NCI-H460 (cell line): ENCODE results near the gene TANGO2. TPM values are rescaled to one million over a fixed set of nuclear protein-coding genes. Genes with fewer than 3 reads are reported as not detected.

Source experiments
- DNase-seq: peaks from one replicate; pipeline ENCODE4 v3.0.0-alpha.2; 2016; ENCODE audit warnings: low read depth; ENCODE audit errors: extremely low read depth
- total RNA-seq: library from RNA; depleted of rRNA; stranded (reverse); fragments of >200 nt; shearing (Covaris generic); gene quantifications from 2 replicates; pipeline ENCODE4 v1.2.3, GENCODE V29; 2014

Gene TANGO2
- total RNA-seq, 1 experiment from 2014 or later: 13.0 TPM

DNA sequence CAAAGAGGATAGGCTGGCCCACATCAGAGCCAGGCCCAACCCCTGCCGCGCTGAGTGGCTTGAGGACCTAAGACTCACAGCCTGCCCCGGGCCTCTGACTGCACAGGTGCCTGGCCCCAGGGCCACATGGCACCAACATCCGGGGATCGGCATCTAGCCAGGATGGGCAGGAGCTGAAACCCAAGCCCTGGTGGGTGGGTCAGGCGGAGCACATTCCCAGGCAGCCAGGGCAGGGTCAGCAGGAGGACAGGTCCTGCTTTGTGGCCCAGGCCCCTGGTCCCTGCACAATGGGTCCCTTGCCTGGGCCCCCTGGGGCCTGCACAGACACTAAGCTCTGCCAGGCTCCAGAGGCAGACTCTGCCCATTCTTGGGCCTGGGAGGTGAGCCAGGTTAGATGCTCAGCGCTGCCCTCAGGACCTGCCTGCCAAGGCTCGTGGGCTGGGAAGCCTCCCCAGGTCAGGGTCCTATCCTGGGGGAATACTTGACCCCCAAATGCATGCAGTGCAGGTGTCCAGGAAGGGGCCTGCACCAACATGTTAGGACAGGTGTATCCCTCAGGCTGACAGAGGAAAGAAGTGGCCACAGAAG is 37.8 kb upstream of the TANGO2 start:
- no peak for DNase-seq

- no peak for DNase-seq
Observed at GRCh38 chr22:19983741-19984140, 37.2 kb upstream of the TANGO2 start.

DNA sequence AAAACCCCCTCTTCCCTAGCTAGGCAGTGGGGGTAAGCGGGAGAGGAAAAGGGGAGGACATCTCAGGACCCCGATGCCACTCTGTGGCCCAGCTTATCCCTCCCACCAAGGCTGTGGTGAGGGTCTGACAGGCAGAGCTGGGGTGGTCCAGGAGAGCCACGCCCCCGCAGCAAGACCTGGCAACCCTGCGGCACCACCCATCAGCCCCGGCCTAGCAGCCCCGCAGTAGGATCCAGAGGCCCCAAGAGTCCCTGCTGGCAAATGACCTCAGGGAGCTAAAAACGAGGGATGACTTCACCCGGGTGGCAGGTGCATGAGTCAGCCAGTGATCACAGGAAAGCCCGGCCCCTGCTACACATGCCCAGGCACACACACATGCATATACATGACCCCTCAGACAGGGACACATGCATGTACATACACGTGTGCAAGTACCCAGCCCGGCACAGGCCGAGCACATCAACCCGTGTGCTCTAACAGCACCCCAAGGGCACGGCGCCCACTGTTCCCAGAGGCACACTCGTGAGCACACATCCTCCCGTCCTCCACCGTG is 36.6 kb upstream of the TANGO2 start:
- DNase-seq: no peak

- DNase-seq: no peak
Observed at GRCh38 chr22:19984851-19985811, 35.8 kb upstream of the TANGO2 start.

GRCh38 chr22:19986011-19986409 is 34.9 kb upstream of the TANGO2 start:
- no peak for DNase-seq

DNA sequence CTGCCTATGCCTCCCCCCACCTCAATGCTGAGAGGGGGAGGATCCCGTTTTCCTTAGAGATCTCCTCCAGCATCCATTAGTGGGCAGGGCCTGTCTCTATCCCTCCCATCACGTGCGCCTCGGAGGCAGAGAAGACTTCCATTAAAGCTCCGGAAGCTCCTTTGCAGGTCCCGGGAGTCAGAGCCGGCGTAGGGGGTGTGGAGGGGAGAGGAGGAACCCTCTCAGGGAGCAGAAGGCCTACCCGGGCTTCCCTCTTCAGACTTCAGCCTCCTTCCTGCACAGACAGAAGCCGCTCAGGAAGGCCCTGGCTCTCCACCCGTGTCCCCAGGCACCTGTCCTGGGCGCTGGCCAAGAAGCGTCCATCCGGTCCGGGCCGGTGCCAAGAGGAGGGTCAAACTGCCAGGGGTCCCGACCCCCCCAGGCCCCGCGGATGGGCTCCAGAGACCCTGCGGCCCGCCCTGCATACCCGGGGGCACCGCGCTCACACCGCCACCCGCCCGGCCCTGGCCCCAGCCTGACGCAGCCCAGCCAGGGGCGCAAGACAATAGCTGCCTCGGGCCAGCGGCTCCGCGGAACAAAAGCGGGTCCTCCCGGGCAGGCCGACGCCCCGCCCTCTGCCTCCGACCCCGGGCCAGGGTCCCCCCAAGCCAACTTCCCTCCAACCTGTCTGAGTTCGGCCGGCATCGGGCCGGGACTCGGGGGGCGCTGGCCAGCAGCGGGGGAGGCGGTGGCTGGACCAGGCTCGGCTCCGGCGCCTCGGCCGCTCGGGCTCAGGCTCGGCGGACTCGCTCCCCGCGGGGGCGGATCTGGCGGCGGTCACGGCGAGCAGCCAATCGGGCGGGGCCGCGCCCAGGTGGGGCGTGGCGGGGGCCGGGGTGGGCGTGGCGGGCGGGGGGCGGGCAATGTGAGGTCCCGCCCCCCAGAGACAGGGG is 34.2 kb upstream of the TANGO2 start:
- DNase-seq: peak; percentile 43

DNA sequence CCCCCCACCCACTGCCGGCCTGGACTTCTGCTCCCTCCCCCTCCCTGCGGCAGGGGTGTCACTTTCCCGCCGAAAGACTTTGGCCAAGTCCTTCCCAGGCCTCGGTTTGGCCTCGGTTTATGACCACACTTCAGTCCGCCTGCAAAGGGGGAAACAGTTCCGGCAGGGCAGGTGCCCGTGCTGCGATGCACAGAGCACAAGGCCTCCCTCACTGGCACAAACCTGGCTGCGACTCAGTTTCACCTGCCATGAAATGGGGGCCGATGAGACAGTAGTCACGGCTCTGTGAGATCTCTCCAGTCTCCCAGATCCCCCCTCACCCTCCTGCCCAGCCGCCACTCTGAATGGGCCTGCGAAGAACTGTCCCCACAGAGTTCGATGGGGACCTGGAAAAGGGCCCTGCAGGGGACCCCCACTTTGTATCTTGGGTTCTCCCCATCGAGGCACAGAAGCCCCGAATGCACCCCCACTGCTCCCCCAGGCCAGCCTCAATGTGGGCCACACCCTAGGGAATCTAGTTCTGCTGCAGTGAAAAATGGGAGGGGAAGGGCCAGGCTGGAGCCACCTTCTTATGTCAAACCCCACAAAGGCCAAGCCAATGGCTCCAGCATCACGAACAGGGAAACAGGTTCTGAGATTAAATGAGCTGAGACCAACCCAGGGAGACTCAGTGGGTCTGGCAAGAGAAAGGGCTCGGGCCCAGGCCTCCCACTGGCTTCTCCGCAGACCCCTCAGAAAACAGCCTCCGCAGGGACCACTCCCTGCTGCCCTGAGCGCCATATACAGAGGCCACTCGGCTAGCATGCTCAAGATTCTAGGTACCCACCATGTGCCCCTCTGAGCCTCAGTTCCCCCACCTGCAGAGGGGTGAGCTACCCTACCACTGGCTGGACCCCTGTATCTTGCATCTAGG is 33.3 kb upstream of the TANGO2 start:
- DNase-seq: no peak

- DNase-seq: no peak
Observed at GRCh38 chr22:19988331-19988808, 32.5 kb upstream of the TANGO2 start.

DNA sequence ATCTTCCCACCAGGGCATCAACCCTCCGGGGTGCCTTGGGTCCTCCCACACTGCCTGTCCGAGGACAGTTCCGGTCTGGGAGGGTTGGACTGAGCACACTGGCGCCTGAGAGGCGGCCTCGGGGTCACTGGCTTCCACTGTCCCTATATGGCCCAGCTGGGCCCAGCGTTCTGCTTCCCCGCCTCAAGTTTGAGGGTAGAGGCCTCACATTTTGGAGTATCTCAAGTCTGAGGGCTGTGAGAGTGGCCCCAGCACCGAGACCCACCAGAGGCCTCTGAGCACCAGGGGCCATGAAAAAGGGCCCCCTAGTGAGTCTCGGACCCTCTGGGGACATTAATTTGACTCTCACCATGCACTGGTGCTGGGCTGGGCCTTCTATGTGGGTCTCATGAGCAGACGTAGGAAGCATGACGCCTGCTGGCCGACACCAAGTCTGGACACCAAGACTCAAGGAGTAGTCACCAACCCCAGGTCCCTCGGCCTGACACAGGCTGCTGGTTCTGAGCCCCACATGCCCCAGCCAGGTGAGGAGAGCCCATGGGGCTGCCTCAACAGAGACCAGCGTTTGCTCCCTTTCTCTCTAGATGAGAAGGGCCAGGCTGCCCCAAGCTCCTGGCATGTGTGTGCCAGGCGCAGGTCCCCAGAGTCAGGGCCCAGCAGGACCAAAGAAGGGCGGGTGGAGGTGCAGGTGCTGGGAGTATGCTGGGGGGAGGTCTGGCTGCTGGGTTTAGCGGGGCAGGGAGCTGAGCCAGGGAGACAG is 31.8 kb upstream of the TANGO2 start:
- no peak for DNase-seq

GRCh38 chr22:19989725-19990067 is 31.2 kb upstream of the TANGO2 start:
- no peak for DNase-seq

GRCh38 chr22:19990188-19990587 is 30.7 kb upstream of the TANGO2 start:
- DNase-seq: no peak

DNA sequence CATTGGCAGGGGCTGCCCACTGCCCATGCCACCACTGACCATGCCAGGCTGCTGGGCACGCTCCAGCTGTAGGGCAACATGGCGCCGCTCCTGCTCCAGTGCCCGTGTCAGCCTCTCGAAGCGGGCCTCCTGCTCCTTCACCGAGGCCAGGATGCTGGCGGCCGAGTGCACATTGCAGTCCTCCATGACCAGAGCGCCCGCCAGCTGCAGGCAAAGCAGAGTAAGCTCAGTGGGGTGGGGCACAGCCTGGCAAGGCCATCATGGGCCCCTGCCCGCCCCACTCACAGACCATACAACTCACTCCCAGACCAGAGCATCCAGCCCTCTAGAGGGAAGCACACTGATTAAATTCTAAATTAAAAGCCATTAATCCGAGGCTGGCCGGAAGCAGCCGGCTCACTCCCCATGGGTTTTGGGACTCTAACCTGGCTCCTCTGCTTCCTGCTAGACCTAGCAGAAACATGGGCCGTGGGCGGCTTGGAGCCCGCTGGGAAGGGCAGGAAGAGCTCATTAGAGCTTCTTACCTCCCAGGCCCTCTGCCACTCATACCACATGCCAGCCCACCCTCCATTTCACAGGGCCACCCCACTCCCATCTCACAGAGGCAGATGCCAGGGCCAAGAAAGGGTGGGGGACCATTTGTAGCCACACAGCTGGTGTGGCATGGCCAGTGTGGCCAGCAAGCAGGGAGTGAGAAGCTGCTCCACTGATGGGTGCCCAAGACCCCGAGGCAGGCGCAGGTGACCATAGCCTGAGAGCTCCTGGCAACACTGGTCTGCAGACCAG is 30.1 kb upstream of the TANGO2 start:
- no peak for DNase-seq

DNA sequence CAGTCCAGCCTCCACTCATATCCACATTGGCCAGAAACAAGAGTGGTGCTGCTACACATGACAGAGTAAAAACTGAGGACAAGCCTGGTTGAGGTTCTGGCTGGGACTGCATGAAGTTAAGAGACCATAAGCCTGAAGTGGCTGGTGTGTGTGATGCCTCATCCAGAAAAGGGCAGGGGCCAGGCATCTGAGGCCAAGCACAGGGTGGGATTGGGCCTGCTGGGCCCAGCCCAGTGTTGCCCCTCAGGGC is 29.6 kb upstream of the TANGO2 start:
- DNase-seq: no peak

- no peak for DNase-seq
Observed at GRCh38 chr22:19991645-19992451, 29.1 kb upstream of the TANGO2 start.

DNA sequence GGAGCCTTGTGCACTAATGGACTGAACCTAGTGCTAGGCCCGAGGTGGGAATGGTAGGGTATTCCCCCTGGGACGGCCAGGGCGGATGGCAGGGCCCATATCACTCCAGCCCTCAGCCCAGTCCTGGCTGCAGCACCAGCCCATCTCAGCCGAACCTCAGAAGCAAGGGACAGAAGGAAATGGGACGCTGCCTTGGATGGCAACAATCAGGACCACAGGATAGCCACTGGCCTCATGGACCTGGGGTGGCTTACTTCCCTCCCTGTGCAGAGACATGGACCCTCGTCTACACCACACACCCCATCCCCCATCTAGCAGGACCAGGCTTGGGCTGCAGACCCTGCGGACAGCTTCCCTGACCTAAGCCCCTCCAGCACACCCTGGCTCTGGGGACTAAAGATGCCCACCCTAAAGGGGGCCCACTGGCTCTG is 28.4 kb upstream of the TANGO2 start:
- DNase-seq: no peak

DNA sequence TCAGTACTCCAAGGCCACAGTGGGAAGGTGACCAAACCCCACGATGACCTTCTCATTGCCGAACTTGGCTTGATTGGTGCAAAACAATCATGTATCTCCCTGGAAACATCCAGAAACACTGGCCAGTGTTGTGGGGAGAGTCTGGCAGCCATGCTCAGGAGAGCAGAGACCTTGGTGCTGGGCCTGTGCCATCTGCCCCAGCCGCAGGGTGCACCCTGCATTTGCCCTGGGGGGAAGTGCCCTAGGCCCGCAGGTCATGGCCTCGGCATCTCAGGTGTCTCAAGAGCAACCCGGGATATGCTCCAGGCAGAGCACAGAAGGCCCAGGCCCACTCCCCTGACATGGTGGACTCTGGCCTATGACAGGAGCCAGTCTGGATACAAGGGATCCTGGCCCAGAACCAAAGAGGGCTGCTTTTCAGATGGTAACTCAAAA is 28.0 kb upstream of the TANGO2 start:
- no peak for DNase-seq

- DNase-seq: no peak
Observed at GRCh38 chr22:19993926-19994325, 27.0 kb upstream of the TANGO2 start.
